SKM-1 treated with dmso at 0.1 percent for 144 hours (cell line): ENCODE data around the gene FAM13A.
"Not testable (repeated sequence)": the region's sequence is repeated elsewhere in the genome, so short reads cannot be mapped to it uniquely, and the experiment has no call there.

Experiments
- DNase-seq: peaks from one replicate; lab custom pipeline; 2025; ENCODE audit not compliant: unreplicated experiment; lab: John Stamatoyannopoulos, UW

The FAM13A gene

GRCh38 chr4:89056953-89057398 lies at the start of gene FAM13A:
FAM13A (minus strand) TSS chr4:89057185; CDS start chr4:89056964, 221 bp downstream.
- no peak for DNase-seq

- no peak for DNase-seq
Measured at GRCh38 chr4:89105726-89106125, 48.7 kb upstream of the FAM13A start.

GRCh38 chr4:89101256-89102161 lies 44.5 kb upstream of the FAM13A start:
- DNase-seq: no peak

- no peak for DNase-seq
Measured at GRCh38 chr4:89100853-89101252, 43.9 kb upstream of the FAM13A start.

- DNase-seq: no peak
Measured at GRCh38 chr4:89099471-89099870, 42.5 kb upstream of the FAM13A start.

- no peak for DNase-seq
Measured at GRCh38 chr4:89099034-89099433, 42.0 kb upstream of the FAM13A start.

GRCh38 chr4:89078300-89078699 lies 21.3 kb upstream of the FAM13A start:
- DNase-seq: no peak

- DNase-seq: no peak
Measured at GRCh38 chr4:89077761-89078160, 20.8 kb upstream of the FAM13A start.

- no peak for DNase-seq
Measured at GRCh38 chr4:89072921-89073320, 15.9 kb upstream of the FAM13A start.

- no peak for DNase-seq
Measured at GRCh38 chr4:89071311-89071710, 14.3 kb upstream of the FAM13A start.

- no peak for DNase-seq
Measured at GRCh38 chr4:89070041-89070440, 13.1 kb upstream of the FAM13A start.

- DNase-seq: no peak
Measured at GRCh38 chr4:89069481-89069880, 12.5 kb upstream of the FAM13A start.

GRCh38 chr4:89067417-89067816 lies 10.4 kb upstream of the FAM13A start:
- DNase-seq: no peak

- DNase-seq: no peak
Measured at GRCh38 chr4:89064848-89065247, 7.9 kb upstream of the FAM13A start.

GRCh38 chr4:89057844-89058243 lies 859 bp upstream of the FAM13A start:
- DNase-seq: not testable (repeated sequence)

- no peak for DNase-seq
Measured at GRCh38 chr4:89056292-89056952, 563 bp downstream of the FAM13A start.

GRCh38 chr4:89055157-89056080 lies 1.6 kb downstream of the FAM13A start:
- DNase-seq: no peak

GRCh38 chr4:89054627-89055026 lies 2.4 kb downstream of the FAM13A start:
- no peak for DNase-seq

GRCh38 chr4:89049853-89050252 lies 7.1 kb downstream of the FAM13A start:
- DNase-seq: no peak

- DNase-seq: no peak
Measured at GRCh38 chr4:89048906-89049601, 7.9 kb downstream of the FAM13A start.
